GM18505 (cell line): ENCODE results near the gene CARF.
A peak's percentile ranks its signal among the peaks of the same experiment; 100 is the strongest.
"Not testable (repeated sequence)": the region's sequence is repeated elsewhere in the genome, so short reads cannot be mapped to it uniquely, and the experiment has no call there.

Source experiments
- ATAC-seq: cut with Tn5 transposase; IDR thresholded peaks from one replicate; pipeline ENCODE4 v1.9.1; 2021; ENCODE audit not compliant: unreplicated experiment
- POLR2A ChIP-seq: IDR thresholded peaks from 4 replicates; pipeline ENCODE4 v1.6.1; 2011; ENCODE audit warnings: borderline replicate concordance; ENCODE audit not compliant: insufficient read depth, insufficient read length; ENCODE audit errors: extremely low read depth

CARF gene

DNA sequence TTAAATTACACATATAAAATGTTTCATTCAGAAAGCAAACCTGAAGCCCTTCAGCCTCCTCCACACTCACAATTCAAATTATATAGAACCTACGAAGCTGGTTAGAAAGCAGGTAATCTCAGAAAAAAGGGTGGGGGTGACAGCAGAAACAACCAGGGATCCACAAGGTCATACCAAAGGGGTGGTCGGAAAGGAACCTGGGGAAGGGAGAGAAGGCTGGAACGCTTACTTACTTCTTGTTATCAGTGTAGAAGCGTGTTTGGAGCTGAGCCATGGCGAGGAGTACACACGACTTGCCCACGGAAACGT is 918 bp upstream of the CARF start:
- no peak for TF ChIP-seq POLR2A
- ATAC-seq: no peak

- TF ChIP-seq POLR2A: peak; percentile 48
- ATAC-seq: peak; percentile 56
Measured at GRCh38 chr2:202912342-202913201, 497 bp downstream of the CARF start.

GRCh38 chr2:202918860-202919259 is 6.8 kb downstream of the CARF start:
- TF ChIP-seq POLR2A: no peak
- no peak for ATAC-seq

DNA sequence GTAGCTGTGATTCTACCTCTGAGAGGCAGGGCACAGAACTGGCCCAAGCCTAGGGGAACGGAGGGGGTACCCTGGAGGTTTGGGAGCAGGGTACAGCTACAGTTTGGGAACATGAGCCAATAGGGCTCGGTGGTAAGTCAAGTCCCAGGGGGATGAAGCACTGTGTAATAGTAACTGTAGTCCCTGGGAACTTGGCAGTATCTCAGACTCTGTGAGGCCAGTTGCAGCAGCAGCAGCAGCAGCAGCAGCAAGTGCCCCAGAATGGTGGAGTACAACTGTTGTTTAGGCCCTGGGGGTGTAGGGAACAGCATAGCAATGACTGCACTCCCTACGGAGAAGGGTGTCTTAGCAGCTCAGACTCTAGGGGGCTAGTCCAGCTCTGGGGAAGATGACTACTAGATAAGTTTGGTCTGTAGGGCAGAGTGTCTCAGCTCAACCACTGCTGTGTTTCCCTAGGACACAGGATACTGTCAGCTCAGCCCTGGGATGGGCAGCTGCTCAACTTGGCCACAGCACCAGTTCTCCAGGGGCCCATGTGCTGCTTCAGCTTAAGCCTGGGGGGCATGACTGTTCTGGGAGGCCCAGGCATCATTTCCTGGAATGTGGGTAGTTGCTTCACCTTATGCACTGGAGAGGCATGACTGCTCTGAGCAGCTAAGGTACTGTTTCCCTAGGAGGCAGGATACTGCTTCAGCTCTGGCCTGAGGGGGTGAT is 20.5 kb downstream of the CARF start:
- ATAC-seq: no peak
- no peak for TF ChIP-seq POLR2A

DNA sequence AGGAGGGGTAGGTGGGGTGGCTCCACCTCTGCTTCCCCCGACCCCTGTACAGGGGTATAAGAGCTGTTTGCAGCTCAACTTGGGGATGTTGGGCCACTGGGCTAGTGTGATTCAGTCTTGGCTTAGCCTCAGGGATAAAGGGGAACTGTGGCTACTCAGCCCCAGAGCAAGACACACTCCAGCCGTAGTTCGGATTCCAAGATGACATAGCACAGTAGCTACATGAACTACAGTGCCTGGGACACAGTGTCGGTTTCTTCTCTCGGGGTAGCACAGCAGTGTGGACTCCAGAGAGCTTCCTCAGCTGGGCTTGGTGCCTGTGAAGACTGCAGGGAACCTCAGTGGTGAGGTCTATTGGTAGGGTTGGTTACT is 21.1 kb downstream of the CARF start:
- no peak for TF ChIP-seq POLR2A
- ATAC-seq: no peak

DNA sequence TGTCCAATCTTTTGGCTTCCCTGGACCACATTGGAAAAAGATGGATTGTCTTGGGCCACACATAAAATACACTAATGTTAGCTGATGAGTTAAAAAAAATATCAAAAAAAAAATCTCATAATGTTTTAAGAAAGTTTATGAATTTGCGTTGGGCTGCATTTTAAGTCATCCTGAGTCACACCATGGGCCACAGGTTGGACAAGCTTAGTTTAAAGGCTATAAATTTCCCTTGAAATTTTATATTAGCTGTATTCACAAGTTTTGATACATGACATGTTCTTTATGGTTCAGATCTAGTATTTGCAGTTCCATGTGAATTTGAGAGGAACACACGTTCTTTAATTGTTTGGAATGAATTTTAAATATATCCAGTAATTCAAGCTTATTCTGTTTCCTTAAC is 21.9 kb downstream of the CARF start:
- ATAC-seq: no peak
- no peak for TF ChIP-seq POLR2A

GRCh38 chr2:202934456-202934855 is 22.4 kb downstream of the CARF start:
- TF ChIP-seq POLR2A: no peak

DNA sequence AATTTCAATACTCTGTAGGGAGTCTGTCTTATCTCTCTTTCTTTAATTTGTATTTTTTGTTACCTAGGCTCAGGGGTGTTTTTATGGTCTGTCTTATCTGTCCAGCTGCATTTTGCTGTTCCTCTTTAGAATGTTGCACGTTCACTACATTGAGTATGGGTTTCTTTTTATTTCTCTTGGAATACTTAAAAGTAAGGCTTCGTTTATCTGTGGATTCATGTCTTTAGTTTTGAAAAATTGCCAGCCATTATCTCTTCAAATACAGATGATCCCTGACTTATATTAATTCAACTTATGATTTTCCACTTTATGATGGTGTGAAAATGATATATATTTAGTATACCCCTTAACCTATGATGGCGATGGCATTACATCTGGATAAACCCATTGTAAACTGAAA is 26.9 kb downstream of the CARF start:
- ATAC-seq: no peak
- TF ChIP-seq POLR2A: no peak

More at GRCh38 chr2:202934456-202934855, 22.4 kb downstream of the CARF start:
- no peak for ATAC-seq

GRCh38 chr2:202941771-202942170 is 29.7 kb downstream of the CARF start:
- no peak for TF ChIP-seq POLR2A
- no peak for ATAC-seq

GRCh38 chr2:202944408-202944807 is 32.3 kb downstream of the CARF start:
- TF ChIP-seq POLR2A: no peak
- ATAC-seq: no peak

GRCh38 chr2:202944816-202945215 is 32.7 kb downstream of the CARF start:
- no peak for ATAC-seq
- TF ChIP-seq POLR2A: no peak

DNA sequence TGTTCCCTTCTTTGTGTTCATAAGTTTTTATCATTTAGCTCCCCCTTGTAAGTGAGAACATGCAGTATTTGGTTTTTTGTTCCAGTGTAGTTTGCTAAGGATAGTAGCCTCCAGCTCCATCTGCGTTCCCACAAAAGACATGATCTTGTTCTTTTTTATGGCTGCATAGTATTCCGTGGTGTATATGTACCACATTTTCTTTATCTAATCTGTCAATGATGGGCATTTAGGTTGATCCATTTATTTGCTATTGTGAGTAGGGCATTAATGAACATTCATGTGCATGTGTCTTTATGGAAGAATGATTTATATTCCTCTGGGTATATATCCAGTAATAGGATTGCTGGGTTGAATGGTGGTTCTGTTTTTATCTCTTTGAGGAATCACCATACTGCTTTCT is 33.4 kb downstream of the CARF start:
- no peak for ATAC-seq
- no peak for TF ChIP-seq POLR2A

- not testable (repeated sequence) for ATAC-seq
Measured at GRCh38 chr2:202949333-202949732, 37.3 kb downstream of the CARF start.

GRCh38 chr2:202950592-202950991 is 38.5 kb downstream of the CARF start:
- no peak for ATAC-seq
- TF ChIP-seq POLR2A: no peak

GRCh38 chr2:202960524-202960923 is 48.4 kb downstream of the CARF start:
- no peak for TF ChIP-seq POLR2A
- ATAC-seq: no peak

GRCh38 chr2:202963712-202964111 is 51.6 kb downstream of the CARF start:
- ATAC-seq: no peak
- TF ChIP-seq POLR2A: no peak
